Stimulated activated naive CD8-positive, alpha-beta T cell treated with anti-CD3 and anti-CD28 coated beads, Interleukin-15, Interleukin-2, amounts not matched to agents 100 ng/mL and 50 ng/mL, for 24 hours (primary cell): ENCODE results near the gene CEP112.

Experiments used
- H3K27ac Mint-ChIP-seq: one replicate; pipeline ENCODE4 v1.8.0; 2021; ENCODE audit warnings: mild to moderate bottlenecking, mixed read lengths
- H3K27me3 Mint-ChIP-seq: one replicate; pipeline ENCODE4 v1.8.0; 2021; ENCODE audit warnings: mixed read lengths
- H3K36me3 Mint-ChIP-seq: one replicate; pipeline ENCODE4 v1.8.0; 2021; ENCODE audit warnings: low read depth, mixed read lengths
- H3K4me1 Mint-ChIP-seq: one replicate; pipeline ENCODE4 v1.8.0; 2021; ENCODE audit warnings: low read depth, mixed read lengths
- H3K4me3 Mint-ChIP-seq: one replicate; pipeline ENCODE4 v1.8.0; 2021; ENCODE audit warnings: mild to moderate bottlenecking, mixed read lengths
- H3K9me3 Mint-ChIP-seq: one replicate; pipeline ENCODE4 v1.8.0; 2021; ENCODE audit warnings: mixed read lengths

The CEP112 gene

DNA sequence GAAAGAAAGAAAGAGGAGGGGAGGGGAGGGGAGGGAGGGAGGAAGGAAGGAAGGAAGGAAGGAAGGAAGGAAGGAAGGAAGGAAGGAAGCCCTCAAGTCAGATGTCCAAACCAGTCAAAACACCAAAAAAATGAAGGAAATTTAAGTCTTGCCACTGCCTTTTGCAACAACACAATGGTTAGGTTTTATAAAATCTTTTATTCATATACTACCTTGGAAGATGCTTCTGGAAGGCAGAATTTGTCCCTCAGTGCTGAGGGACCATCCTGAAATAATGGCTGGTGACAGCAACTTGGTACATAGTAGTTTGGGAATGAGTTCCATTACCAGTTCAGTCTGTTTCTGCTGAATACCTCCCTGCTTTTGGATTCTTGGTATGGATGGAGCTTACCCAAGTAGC is 29.4 kb upstream of the CEP112 start:
- H3K36me3 Mint-ChIP-seq, result no peaks in the 10 kb centered on the region
- H3K27me3 Mint-ChIP-seq, result peaks cover 17% of the 10 kb centered on the region
- H3K27ac Mint-ChIP-seq, result no peak overlapping the region
- H3K4me3 Mint-ChIP-seq, result no peak overlapping the region
- no peaks in the 10 kb centered on the region for H3K9me3 Mint-ChIP-seq
- no peaks in the 10 kb centered on the region for H3K4me1 Mint-ChIP-seq

DNA sequence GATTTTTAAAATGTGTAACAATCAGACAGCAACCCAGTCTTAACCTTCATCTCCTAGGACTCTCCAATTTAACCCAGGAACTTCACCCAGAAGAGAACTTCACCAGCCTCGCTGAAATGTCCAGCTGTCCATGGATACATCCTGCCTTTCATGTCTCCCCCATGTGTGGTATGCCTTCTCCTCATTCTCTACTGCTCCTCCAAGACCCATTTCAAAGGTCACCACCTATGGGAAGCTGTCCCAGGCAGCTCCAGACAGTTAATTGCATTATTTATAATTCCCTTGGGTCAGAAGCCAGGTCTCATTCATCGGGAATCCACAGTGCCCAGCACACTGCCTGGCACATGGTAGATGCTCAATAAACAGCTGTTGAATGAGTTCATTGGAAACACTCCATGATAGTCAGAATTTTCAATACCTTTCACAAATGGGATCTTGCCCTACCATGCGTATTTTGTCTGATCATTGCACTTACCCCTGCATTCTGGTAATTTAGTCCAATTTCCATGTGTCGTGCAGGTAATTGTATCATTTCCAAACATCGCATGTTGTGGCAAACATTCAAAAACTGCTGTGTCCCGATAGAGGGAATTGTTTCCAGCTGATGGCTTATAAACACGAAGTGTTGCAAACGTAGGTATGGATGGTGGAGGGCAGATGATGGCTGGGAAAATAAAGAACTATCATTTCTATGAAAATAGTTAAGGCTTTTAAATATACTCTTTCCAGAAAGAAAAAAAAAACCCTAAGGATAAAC is 28.3 kb upstream of the CEP112 start:
- no peak overlapping the region for H3K27ac Mint-ChIP-seq
- no peaks in the 10 kb centered on the region for H3K36me3 Mint-ChIP-seq
- H3K9me3 Mint-ChIP-seq, result no peaks in the 10 kb centered on the region
- H3K27me3 Mint-ChIP-seq, result peaks cover 18% of the 10 kb centered on the region
- H3K4me1 Mint-ChIP-seq, result no peaks in the 10 kb centered on the region
- no peak overlapping the region for H3K4me3 Mint-ChIP-seq

DNA sequence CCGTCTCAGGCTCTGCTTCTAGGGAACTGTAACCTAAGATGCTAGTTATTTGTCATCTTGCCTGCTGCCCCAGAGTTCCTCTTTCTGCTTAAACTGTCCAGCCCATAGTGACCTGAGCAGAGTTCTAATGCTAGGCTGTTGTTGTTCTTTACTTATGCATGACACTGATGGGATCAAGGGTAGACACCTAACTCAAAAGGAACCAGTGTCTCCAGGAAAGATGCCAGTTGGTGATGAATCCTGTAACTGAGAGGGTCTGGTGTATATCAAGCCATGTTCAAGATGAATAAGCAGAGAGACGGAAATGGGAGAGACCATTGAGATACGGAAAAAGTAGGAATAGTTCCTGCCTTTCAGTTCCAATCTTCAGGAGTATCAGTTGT is 23.6 kb upstream of the CEP112 start:
- H3K4me3 Mint-ChIP-seq, result no peak overlapping the region
- peaks cover 11% of the 10 kb centered on the region for H3K27me3 Mint-ChIP-seq
- no peaks in the 10 kb centered on the region for H3K9me3 Mint-ChIP-seq
- no peaks in the 10 kb centered on the region for H3K4me1 Mint-ChIP-seq
- no peak overlapping the region for H3K27ac Mint-ChIP-seq
- H3K36me3 Mint-ChIP-seq, result no peaks in the 10 kb centered on the region

DNA sequence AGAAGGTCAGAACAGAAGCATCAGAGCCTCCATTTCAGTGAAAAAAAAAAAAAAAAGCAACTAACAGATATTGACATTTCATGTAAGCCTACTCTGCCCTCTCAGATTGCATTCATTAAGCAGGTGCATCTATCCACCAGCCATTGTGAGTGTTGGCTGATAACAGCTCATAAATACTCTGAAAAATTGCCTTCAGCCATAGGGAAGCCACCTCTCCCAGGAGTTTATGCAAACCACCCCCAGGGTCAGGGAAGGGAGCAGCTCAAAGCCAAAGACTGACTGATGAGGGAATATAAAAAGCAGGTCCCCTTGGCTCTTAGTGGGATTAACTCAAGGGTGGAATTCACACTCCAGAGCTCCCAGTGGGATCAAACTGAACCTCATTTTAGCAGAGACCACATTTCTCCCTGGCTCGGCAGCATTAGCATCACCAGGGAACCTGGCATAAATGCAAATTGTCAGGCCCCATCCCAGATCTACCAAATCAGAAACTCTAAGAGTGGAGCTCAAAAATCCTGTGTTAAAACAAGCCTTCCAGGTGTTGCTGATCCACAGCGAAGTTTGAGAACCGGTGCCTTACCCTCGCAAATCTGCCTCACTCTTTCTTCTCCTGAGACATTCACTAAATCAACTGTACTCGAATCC is 23.1 kb upstream of the CEP112 start:
- H3K4me3 Mint-ChIP-seq, result no peak overlapping the region
- H3K36me3 Mint-ChIP-seq, result no peaks in the 10 kb centered on the region
- no peaks in the 10 kb centered on the region for H3K9me3 Mint-ChIP-seq
- H3K4me1 Mint-ChIP-seq, result no peaks in the 10 kb centered on the region
- H3K27ac Mint-ChIP-seq, result no peak overlapping the region
- H3K27me3 Mint-ChIP-seq, result peaks cover 6% of the 10 kb centered on the region

DNA sequence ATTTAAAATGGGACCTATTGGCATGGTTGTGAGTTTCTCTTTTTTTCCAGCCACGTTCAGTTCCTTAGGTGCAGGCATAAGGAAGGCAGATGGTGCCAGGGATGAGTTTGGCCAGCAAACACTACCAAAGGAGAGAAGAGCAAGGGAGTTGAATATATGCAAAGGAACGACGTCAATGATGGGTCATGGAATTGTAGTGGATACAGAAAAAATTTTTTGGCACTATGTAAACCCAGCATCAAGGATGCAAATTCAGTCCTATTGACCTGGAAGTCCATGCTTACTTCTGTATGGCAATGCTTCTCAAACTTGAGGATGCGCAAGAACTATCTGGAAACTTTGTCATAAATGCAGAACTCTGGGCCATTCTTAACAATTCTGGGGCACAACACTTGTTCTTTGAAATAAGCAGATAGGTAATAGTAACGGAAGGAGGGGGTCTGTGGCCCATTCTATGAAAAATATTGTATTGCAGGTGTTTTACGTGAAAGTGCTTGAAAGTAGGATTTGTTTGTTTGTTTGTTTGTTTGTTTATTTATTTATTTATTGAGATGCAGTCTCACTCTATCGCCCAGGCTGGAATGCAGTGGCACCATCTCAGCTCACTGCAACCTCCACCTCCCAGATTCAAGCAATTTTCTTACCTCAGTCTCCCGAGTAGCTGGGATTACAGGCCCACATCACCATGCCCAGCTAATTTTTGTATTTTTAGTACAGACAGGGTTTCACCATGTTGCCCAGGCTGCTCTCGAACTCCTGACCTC is 19.3 kb upstream of the CEP112 start:
- Mint-ChIP-seq H3K27ac (no peak overlapping the region), H3K4me1 (no peaks in the 10 kb centered on the region), H3K27me3 (no peaks in the 10 kb centered on the region), H3K4me3 (no peak overlapping the region), H3K9me3 (peaks cover 6% of the 10 kb centered on the region), H3K36me3 (no peaks in the 10 kb centered on the region)

DNA sequence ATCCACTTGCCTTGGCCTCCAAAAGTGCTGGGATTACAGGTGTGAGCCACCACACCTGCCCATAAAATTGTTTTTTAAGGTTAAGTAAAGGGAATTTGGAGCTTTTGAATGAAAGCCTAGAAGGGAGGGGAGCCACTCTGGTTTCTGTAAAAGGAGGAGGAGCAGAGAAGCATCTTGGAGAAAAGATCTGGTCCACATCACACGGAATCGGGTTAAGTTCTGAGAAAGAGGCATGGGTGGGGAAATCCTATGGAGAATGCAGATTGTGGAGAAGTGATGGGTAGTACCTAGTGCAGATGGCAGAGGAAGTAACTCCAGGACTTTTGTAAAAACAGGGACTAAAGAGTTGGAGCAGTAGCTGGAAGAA is 18.3 kb upstream of the CEP112 start:
- Mint-ChIP-seq H3K27me3 (no peaks in the 10 kb centered on the region), H3K4me1 (no peaks in the 10 kb centered on the region), H3K36me3 (no peaks in the 10 kb centered on the region), H3K9me3 (peaks cover 6% of the 10 kb centered on the region), H3K27ac (no peak overlapping the region), H3K4me3 (no peak overlapping the region)

DNA sequence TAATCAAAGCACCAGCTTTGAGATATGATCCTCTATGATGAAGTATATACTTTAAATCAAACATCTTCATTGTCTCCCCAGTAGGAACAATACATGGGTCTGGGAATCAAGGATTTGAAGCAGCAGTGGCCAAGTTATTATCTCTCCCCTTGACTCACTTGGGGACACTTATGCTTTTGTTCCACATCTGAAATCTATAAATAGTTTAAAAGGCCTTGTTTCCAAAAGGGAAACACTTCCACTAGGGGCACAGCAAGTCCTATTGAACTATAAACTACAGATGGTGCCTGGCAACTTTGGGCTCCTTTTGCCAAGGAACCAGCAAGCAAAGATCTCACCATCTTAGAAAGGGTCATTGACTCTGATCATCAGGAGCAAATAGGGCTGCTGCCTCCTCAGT is 16.0 kb upstream of the CEP112 start:
- no peak overlapping the region for H3K27ac Mint-ChIP-seq
- H3K4me3 Mint-ChIP-seq, result no peak overlapping the region
- no peaks in the 10 kb centered on the region for H3K36me3 Mint-ChIP-seq
- peaks cover 6% of the 10 kb centered on the region for H3K9me3 Mint-ChIP-seq
- H3K4me1 Mint-ChIP-seq, result no peaks in the 10 kb centered on the region
- no peaks in the 10 kb centered on the region for H3K27me3 Mint-ChIP-seq

DNA sequence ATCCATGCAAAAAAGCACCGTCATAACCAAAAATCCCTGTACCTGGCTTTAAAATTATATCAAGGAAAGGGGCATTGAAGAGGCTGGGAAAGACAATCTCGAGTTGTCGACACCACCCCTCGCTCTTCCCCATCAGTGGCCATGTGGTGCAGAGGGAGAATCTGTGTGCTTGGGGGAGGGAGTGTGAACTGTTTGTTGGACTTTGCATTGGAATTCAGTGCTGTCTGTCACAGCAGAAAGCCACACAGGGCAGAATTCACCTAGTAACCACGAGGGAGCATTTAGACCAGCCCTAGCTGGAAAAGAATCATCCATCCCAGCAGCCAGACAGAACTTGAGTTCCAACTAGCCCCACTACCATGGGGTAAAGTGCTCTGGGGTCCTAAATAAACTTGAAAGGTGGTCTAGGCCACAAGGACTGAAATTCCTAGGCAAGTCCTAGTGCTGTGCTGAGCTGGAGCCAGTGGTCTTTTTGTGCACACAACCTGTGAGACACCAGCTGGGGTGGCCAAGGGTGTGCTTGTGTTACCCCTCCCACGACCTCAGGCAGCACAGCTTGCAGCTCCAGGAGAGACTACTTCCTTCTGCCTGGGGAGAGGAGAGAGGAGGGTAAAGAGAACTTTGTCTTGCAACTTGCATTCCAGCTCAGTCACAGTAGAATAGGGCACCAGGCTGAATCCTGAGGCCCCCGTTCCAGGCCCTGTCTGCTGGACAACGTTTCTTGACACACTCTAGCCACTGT is 11.5 kb upstream of the CEP112 start:
- no peaks in the 10 kb centered on the region for H3K27me3 Mint-ChIP-seq
- no peak overlapping the region for H3K27ac Mint-ChIP-seq

DNA sequence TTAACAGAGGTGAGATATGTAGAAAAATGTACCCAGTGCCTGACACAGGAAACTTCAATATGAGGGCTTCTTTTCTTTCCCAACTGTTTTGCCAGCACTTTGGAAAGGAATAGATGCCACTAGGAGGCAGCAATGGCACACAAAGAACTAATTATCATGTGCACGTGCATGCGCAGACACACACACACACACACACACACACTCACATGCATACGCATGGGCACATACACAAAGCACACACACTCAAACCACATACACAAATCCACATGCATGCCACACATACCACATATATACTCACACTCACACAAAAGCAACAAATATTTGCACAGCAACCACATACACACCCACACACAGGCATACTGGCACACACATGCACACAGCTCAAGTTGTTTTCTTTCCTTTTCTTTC is 8.8 kb upstream of the CEP112 start:
- no peak overlapping the region for H3K4me3 Mint-ChIP-seq
- H3K27me3 Mint-ChIP-seq, result no peaks in the 10 kb centered on the region
- H3K36me3 Mint-ChIP-seq, result no peaks in the 10 kb centered on the region
- peaks cover 9% of the 10 kb centered on the region for H3K4me1 Mint-ChIP-seq
- no peaks in the 10 kb centered on the region for H3K9me3 Mint-ChIP-seq
- no peak overlapping the region for H3K27ac Mint-ChIP-seq

More for the DNA sequence above, 11.5 kb upstream of the CEP112 start:
- peaks cover 6% of the 10 kb centered on the region for H3K9me3 Mint-ChIP-seq
- no peaks in the 10 kb centered on the region for H3K36me3 Mint-ChIP-seq
- H3K4me1 Mint-ChIP-seq, result peaks cover 9% of the 10 kb centered on the region
- H3K4me3 Mint-ChIP-seq, result no peak overlapping the region

DNA sequence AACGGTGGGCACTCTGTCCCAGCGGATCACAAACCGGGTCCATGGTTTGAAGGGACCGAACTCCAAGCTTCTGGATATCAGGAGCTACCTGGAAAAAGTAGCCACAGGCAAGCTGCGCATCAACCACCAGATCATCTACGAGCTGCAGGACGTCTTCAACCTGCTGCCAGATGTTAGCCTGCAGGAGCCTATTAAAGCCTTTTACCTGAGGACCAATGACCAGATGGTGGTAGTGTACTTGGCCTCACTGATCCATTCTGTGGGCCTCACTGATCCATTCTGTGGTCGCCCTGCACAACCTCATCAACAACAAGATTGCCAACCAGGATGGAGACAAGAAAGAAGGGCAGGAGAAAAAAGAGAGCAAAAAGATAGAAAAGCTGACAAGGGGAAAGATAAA is 6.3 kb upstream of the CEP112 start:
- H3K36me3 Mint-ChIP-seq, result no peaks in the 10 kb centered on the region
- H3K4me3 Mint-ChIP-seq, result no peak overlapping the region
- peaks cover 9% of the 10 kb centered on the region for H3K4me1 Mint-ChIP-seq
- H3K9me3 Mint-ChIP-seq, result no peaks in the 10 kb centered on the region
- peak overlapping the region; percentile 2 for H3K27ac Mint-ChIP-seq
- no peaks in the 10 kb centered on the region for H3K27me3 Mint-ChIP-seq

DNA sequence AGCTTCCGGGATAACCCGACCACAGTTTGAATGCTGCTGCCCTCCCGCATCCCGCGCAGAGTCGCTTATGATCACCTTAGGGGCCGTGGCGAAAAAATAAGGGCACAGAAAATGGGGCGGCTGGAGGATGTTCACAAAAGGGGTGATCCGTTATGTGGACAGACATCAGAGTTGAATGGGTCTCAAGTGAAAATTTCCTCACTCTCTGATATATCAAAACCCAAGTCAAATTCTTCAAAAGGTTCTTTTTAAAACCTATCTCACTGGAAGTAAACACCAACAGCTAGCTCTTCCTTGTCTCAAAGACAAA is 400 bp upstream of the CEP112 start:
- Mint-ChIP-seq H3K27ac (peak overlapping the region; percentile 80), H3K4me3 (peak overlapping the region; percentile 83), H3K4me1 (peaks cover 19% of the 10 kb centered on the region), H3K27me3 (no peaks in the 10 kb centered on the region), H3K36me3 (no peaks in the 10 kb centered on the region), H3K9me3 (no peaks in the 10 kb centered on the region)

DNA sequence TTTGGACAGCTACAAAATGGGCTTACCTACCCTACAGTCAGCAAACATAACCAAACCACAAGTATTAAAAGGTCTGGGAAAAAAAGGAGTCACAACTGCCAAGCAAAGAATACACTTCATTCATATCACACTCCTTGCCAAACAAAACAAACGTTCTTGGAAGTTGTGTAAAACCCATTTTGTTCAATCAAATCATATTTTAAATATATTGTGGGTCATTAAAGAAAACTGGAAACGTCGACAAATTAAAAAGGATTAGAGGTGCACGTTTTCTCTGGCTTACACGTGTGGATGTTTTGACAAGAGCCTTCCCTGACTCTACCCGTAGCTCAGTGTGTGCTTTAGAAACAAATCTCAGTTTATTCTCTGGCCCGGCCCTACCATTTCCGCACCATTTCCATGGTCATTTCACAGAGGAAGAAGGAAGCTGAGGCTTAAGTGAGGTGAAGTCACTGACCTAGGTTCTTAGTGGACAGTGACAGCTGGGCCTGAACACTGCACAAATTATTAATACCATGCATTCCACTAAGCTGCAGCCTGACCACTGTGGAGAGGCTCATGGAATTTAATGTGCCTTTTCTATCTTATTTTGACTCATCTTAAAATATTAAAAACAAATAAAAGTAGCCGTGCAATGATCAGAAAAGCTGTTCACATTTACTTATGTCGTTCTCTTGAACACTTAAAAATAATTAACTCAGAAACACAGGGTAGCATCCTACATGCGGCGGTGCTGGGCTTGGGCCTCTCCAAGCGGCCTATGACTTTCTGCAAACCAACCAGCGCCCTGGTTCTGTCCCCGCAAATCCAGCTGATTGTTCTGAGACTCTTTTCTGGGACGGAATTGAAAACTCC is 968 bp downstream of the CEP112 start:
- Mint-ChIP-seq H3K9me3 (no peaks in the 10 kb centered on the region), H3K27ac (peak overlapping the region; percentile 68), H3K27me3 (no peaks in the 10 kb centered on the region), H3K4me1 (peaks cover 19% of the 10 kb centered on the region), H3K4me3 (peak overlapping the region; percentile 83), H3K36me3 (no peaks in the 10 kb centered on the region)

DNA sequence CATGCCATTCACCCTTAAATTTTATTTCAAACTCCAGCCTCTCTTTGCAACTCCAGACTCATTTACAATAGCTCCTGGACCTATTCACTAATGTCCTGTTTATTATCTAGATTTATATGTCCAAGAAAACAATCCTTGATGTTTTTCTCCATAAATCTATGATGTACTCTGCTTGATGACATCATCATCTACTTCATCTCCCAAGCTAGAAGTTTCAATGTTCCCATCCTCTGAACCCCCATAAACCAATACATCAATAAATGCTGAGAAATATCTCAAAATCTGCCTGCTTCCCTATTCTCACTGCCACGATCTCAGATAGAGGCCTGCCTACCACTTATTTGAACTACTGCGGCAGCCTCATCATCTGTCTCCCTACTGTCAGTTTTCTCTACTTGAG is 4.2 kb downstream of the CEP112 start:
- H3K27ac Mint-ChIP-seq, result no peak overlapping the region
- no peaks in the 10 kb centered on the region for H3K36me3 Mint-ChIP-seq
- H3K4me3 Mint-ChIP-seq, result no peak overlapping the region
- H3K4me1 Mint-ChIP-seq, result peaks cover 17% of the 10 kb centered on the region
- H3K9me3 Mint-ChIP-seq, result peaks cover 4% of the 10 kb centered on the region
- peaks cover 3% of the 10 kb centered on the region for H3K27me3 Mint-ChIP-seq

DNA sequence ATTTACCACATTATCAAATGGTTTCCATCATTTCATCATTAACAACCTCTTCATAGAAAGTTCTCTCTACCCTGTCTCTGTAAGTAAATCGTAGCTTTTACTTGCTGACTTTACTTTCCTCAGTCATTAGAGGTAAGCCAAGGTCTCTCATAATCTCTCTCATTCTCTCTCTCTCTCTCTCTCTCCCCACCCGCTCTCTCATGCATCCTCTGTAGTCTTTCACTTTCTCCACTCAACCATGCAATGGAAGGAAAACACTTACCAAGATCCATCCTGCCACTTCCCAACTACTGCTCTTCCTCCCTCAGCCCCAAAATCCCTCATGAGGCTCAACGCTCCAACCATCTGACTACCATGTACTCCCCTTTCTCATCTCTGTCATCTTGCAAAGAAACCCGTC is 6.1 kb downstream of the CEP112 start:
- Mint-ChIP-seq H3K4me3 (no peak overlapping the region), H3K36me3 (no peaks in the 10 kb centered on the region), H3K9me3 (peaks cover 4% of the 10 kb centered on the region), H3K27me3 (peaks cover 3% of the 10 kb centered on the region), H3K4me1 (peaks cover 3% of the 10 kb centered on the region), H3K27ac (no peak overlapping the region)
